Psoas muscle (tissue), 8 donors: ENCODE results near the gene CHPT1. TPM values are rescaled to one million over a fixed set of nuclear protein-coding genes. Genes with fewer than 3 reads are reported as not detected.

ENCODE experiments used
- ATAC-seq, 4 donors: fragments of 200-7000 bp; cut with Tn5 transposase; one replicate each; pipeline ENCODE4 v1.9.1; 2020; ENCODE audit warnings: moderate library complexity in 3 of 4, mild to moderate bottlenecking in 2 of 4
- DNase-seq, 2 donors: peaks; one replicate each; pipeline ENCODE4 v3.0.0-alpha.2; 2020
- H3K27ac ChIP-seq: fragments of 200-600 bp; one replicate; pipeline ENCODE4 v1.8.0; 2022
- H3K27me3 ChIP-seq, 3 donors: fragments of 200-600 bp in 1 of 3; one replicate each; pipeline versions ENCODE4 v1.6.1 to v1.8.0; 2013 to 2022; ENCODE audit warnings: low read length in 2 of 3, mild to moderate bottlenecking in 2 of 3, moderate library complexity in 1 of 3; ENCODE audit not compliant: insufficient read depth in 3 of 3
- H3K36me3 ChIP-seq, 2 donors: fragments of 200-600 bp in 1 of 2; one replicate each; pipeline versions ENCODE4 v1.6.1 to v1.8.0; 2013 to 2022; ENCODE audit warnings: low read depth in 1 of 2, mild to moderate bottlenecking in 1 of 2, moderate library complexity in 1 of 2; ENCODE audit not compliant: insufficient read depth in 1 of 2
- H3K4me1 ChIP-seq: fragments of 200-600 bp; one replicate; pipeline ENCODE4 v1.8.0; 2022
- H3K4me3 ChIP-seq: fragments of 200-600 bp; one replicate; pipeline ENCODE4 v1.8.0; 2022; ENCODE audit warnings: mild to moderate bottlenecking
- H3K9me3 ChIP-seq: fragments of 200-600 bp; one replicate; pipeline ENCODE4 v1.8.0; 2022
- CTCF ChIP-seq: fragments of 200-600 bp; IDR thresholded peaks from one replicate; pipeline ENCODE4 v1.8.0; 2022; ENCODE audit warnings: antibody characterized with exemption
- WGBS, 3 donors: extraction: QIAGEN DNeasy Blood & Tissue Kit; methylation state at CpG; one replicate each; pipeline versions ENCODE4 v1.1.6 to v1.1.7; 2013; 5-methylcytosine and 5-hydroxymethylcytosine counted together
- intact Hi-C, 2 donors: fragments of 100-400 bp; cut with DNase I; formaldehyde crosslinking; loops; one replicate each; pipeline versions ENCODE4 v1.11.0 to v1.14.2; 2022
- polyA plus RNA-seq, 3 donors: library from polyadenylated mRNA; stranded (reverse); fragments of 200-250 nt; gene quantifications; one replicate each; pipeline ENCODE4 v1.2.3, GENCODE V29; 2013
- total RNA-seq, 4 donors: library from RNA; stranded (reverse); fragmentation: NEBNext Ultra II Directional in 2 of 4; extraction: Animal tissue kit (Norgen Biotek cat#: 25700) in 2 of 4; gene quantifications; one replicate each; pipeline versions ENCODE4 v1.2.1 to v1.2.4, GENCODE V29; 2021 to 2023
- donor health status: healthy with polysubstance abuse.
- donor health status: DM: no; HTN: no; CAD: no; lungs with moderate emphysema.
- donor health status: Bipolar disorder and iron deficiency.
- donor health status: healthy.
- donor health status: DM: yes; HTN: yes; CAD: no.
- donor health status: DM: no; HTN: no; CAD: no.
- donor health status: DM: no; HTN: no; CAD: no.
- donor health status: DM: yes; HTN: yes; CAD: no.

CHPT1 gene
- total and polyA plus RNA-seq, 7 donors = 17.9 to 38.9 (median 20.7) TPM

GRCh38 chr12:101694986-101695385, 2.5 kb upstream of the CHPT1 start:
- TF ChIP-seq CTCF = no peak
- WGBS, 3 donors = 84 to 98% (median 87%) methylated on average over 2 of the region's 2 CpGs
- Histone ChIP-seq H3K4me3 (no peak overlapping the region), H3K36me3 (no peaks in the 10 kb centered on the region), H3K27ac (peak overlapping the region; percentile 97), H3K27me3 (no peaks in the 10 kb centered on the region), H3K9me3 (peaks cover 5% of the 10 kb centered on the region), H3K4me1 (peaks cover 23% of the 10 kb centered on the region)
- ATAC-seq (no peak), DNase-seq (no peak)
- intact Hi-C loops = loop anchor here in 1 of 2 donors (10.0 kb wide), 2 partner anchors 200 to 290 kb away; partner anchors contain the start of gene ARL1

- intact Hi-C loops = loop anchor here in 1 of 2 donors (10.0 kb wide), 2 partner anchors 201 to 291 kb away; partner anchors contain the start of gene ARL1
- WGBS, 3 donors = 52 to 78% (median 76%) methylated on average over 1 of the region's 1 CpG
Observed at GRCh38 chr12:101695706-101696105, 1.7 kb upstream of the CHPT1 start.

GRCh38 chr12:101696251-101697196, 916 bp upstream of the CHPT1 start:
- intact Hi-C loops = loop anchor here in 1 of 2 donors (10.0 kb wide), 2 partner anchors 202 to 292 kb away; partner anchors contain the start of gene ARL1
- peaks cover 5% of the 10 kb centered on the region for H3K9me3 ChIP-seq

More at GRCh38 chr12:101695706-101696105, 1.7 kb upstream of the CHPT1 start:
- Histone ChIP-seq H3K9me3 (peaks cover 5% of the 10 kb centered on the region), H3K36me3 (no peaks in the 10 kb centered on the region), H3K4me3 (peak overlapping the region; percentile 96), H3K27me3 (no peaks in the 10 kb centered on the region), H3K4me1 (peaks cover 28% of the 10 kb centered on the region), H3K27ac (peak overlapping the region; percentile 97)
- no peak for TF ChIP-seq CTCF
- ATAC-seq (no peak), DNase-seq (no peak)

More at GRCh38 chr12:101696251-101697196, 916 bp upstream of the CHPT1 start:
- no peaks in the 10 kb centered on the region for H3K27me3 ChIP-seq
- 21 to 27% (median 22%) methylated on average over 18 of the region's 18 CpGs for WGBS, 3 donors
- ATAC-seq (peak; percentile 81 to 87 (median 83)), DNase-seq (peak; percentile 67 to 84)
- H3K4me1 ChIP-seq = peaks cover 36% of the 10 kb centered on the region
- H3K4me3 ChIP-seq = peak overlapping the region; percentile 96
- TF ChIP-seq CTCF = no peak
- peak overlapping the region; percentile 97 for H3K27ac ChIP-seq
- H3K36me3 ChIP-seq = no peaks in the 10 kb centered on the region
